Hematopoietic multipotent progenitor cell (in vitro differentiated cells): ENCODE measurements around the gene AMBP. TPM values are rescaled to one million over a fixed set of nuclear protein-coding genes. Genes with fewer than 3 reads are reported as not detected.

Experiments used
- DNase-seq, 3 donors: peaks; one replicate each; pipeline ENCODE4 v3.0.0-alpha.2; 2011 to 2015; ENCODE audit warnings: low read depth in 2 of 3, low spot score in 2 of 3
- total RNA-seq: library from RNA; depleted of rRNA; stranded (reverse); fragments of >200 nt; gene quantifications from one replicate; pipeline ENCODE4 v1.2.3, GENCODE V29; 2012

Gene AMBP
- total RNA-seq, 1 donor = not detected

DNA sequence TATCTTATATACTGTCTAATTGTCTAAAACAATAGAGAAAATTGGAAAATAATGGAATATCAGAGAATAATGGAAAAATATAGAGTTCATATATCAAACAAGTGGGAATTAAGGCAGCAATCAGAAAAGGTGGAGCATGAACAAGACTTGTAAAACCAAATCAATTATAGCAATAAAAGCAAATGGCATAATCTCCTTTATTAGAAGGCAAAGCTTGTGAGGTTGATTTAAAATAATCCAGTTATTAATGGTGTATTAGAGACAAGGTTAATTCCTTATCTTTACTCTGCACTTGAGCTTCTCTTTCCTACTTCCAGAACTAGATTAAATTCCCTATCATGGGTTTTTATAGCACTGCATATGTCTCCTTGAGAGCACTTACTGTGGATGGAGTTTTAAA is 64.1 kb downstream of the AMBP start:
- DNase-seq = no peak

DNA sequence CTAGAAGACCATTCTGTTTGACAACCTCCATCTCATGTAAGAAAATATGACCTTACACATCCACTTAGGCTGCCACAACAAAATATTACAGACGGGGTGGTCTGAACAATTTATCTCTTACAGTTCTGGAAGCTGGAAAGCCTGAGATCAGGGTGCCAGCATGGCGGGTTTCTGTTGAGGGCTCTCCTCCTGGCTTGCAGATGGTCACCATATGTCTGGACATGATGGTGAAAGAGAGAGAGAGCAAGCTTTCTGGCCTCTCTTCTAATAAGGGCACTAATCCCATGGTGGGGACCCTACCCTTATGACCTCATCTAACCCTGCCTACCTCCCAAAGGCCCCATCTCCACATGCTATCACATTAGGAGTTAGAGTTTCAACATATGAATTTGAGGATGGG is 66.0 kb downstream of the AMBP start:
- DNase-seq = no peak

DNA sequence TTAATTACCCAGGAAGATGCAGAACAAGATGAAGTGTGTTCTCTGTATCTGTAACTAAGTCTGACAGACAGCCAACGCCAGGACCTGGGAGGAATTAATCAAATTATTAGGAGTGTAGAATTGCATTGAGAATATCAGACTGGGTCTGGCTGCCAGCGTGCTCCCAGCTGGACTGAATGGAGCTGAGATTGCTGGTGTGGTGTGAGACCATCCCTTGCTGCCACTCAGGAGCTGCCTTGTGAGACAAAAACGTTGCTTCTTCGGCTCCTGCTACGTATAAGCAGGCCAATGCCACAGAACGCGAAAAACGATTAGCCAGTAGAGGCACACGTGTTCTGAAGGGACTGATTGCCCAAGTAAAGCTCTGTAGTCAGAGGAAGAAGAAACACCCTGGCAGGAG is 66.8 kb downstream of the AMBP start:
- DNase-seq = no peak

Other genes starting within 250 kb of the AMBP start
- gene ZNF618, start 202.0 kb downstream of the AMBP start, total RNA-seq = 20.2 TPM
- gene KIF12, start 21.0 kb upstream of the AMBP start, total RNA-seq = under 0.01 TPM
- 0.27 TPM for gene COL27A1, start 77.2 kb upstream of the AMBP start, total RNA-seq
- gene ORM1, start 244.8 kb upstream of the AMBP start, total RNA-seq = 0.27 TPM